H4 (cell line): ENCODE results near the gene SGMS2. TPM values are rescaled to one million over a fixed set of nuclear protein-coding genes. Genes with fewer than 3 reads are reported as not detected.
"Not testable (repeated sequence)": the region's sequence is repeated elsewhere in the genome, so short reads cannot be mapped to it uniquely, and the experiment has no call there.

Experiments used
- DNase-seq: peaks from one replicate; pipeline ENCODE4 v3.0.0-alpha.2; 2015; ENCODE audit warnings: low spot score
- total RNA-seq: library from RNA; depleted of rRNA; stranded (reverse); fragments of >200 nt; shearing (Covaris generic); gene quantifications from 2 replicates; pipeline ENCODE4 v1.2.3, GENCODE V29; 2014

The SGMS2 gene
- total RNA-seq, 1 experiment from 2014 or later = 26.8 TPM

- no peak for DNase-seq
Observed at GRCh38 chr4:107908377-107908776, 83.6 kb downstream of the SGMS2 start.

GRCh38 chr4:107913283-107913899 lies 88.7 kb downstream of the SGMS2 start:
- DNase-seq = peak; percentile 68

GRCh38 chr4:107915220-107915619 lies 90.5 kb downstream of the SGMS2 start:
- DNase-seq = no peak

DNA sequence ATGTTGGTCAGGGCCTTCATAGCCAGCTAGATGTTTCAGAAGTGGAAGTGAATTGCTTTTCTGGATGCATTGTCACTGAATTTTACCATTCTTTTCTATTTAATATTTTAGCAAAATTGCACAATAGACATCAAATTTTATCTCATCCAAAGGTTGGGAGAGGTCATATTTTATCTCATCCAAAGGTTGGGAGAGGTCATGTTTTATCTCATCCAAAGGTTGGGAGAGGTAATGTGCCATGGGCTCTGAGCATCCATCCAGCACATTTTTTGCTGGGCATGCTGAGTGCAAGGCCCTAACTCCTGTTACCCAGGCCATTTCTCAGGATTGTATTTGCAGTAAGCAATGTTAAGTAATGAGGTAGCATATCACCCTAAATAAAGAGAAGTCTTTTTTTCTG lies 91.9 kb downstream of the SGMS2 start:
- DNase-seq = no peak

- DNase-seq = no peak
Observed at GRCh38 chr4:107917500-107917899, 92.8 kb downstream of the SGMS2 start.

DNA sequence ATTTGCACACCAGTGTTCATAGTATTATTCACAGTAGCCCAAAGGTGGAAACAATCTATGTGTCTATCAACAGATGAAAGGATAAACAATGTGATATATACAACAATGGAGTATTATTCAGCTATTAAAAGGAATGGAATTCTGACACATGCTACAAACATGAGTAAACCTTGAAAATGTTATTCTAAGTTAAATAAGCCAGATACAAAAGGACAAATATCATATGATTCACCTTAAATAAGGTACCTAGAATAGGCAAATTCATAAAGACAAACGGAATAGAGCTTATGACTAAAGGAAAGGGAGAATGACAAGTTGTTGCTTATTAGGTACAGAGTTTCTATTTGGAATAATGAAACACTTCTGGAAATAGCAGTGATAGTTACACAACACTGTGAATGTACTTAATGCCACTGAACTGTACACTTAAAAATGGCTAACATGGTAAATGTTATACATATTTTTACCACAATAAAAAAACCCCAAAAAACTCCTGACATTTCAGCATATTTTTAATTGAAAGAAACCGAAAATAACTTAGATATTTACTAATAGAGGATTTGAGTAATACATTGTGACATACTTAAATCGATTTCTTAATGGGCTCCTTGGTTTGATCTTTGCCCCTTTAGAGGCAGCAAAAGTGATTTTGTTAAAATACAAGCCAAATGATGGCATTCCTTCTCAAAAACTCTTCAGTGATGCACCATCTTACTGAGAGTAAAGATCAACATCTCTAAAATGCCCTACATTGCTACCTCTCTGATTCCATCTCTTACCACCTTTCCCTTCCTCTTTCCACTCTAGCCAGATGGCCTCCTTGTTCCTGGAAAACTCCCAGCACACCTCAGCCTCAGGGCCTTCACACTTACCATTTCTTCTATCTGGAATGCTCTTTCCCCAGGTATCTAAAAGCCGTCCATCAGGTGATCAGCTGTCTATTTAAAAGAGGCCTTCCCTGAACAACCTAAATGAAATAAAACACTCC lies 98.0 kb downstream of the SGMS2 start:
- DNase-seq = no peak

DNA sequence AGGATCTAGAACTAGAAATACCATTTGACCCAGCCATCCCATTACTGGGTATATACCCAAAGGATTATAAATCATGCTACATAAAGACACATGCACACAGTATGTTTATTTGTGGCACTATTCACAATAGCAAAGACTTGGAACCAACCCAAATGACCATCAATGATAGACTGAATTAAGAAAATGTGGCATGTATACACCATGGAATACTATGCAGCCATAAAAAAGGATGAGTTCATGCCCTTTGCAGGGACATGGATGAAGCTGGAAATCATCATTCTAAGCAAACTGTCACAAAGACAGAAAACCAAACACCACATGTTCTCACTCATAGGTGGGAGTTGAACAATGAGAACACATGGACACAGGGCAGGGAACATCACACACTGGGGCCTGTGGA lies 101.0 kb downstream of the SGMS2 start:
- DNase-seq = not testable (repeated sequence)

GRCh38 chr4:107926875-107927274 lies 102.1 kb downstream of the SGMS2 start:
- DNase-seq = not testable (repeated sequence)

GRCh38 chr4:107930821-107931774 lies 106.4 kb downstream of the SGMS2 start, which contains the start of gene CYP2U1:
CYP2U1 (plus strand) TSS chr4:107931549; CDS start chr4:107931644, 95 bp downstream.
- peak; percentile 67 for DNase-seq

GRCh38 chr4:107931775-107932321 lies 107.1 kb downstream of the SGMS2 start:
- no peak for DNase-seq

DNA sequence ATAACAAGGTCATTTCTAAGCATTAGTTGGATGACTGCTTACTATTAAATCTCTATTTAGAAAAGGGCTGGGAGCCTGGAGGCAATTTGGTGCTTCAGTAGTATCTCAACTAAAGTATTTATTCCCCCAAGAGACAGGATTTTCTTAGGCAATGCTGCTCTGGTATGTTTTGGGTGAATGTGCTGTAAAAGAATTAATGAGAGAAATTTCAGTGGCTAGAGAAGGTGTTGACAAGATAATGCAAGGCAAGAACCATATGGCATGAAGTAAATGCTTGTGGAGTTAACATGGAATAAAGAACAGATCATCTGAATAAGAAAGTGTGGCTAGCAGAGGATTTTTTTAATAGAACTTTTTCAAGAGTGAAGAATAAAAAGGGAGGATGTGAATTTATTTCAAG lies 110.5 kb downstream of the SGMS2 start:
- DNase-seq = no peak

GRCh38 chr4:107937040-107937439 lies 112.3 kb downstream of the SGMS2 start:
- DNase-seq = no peak

GRCh38 chr4:107939307-107939706 lies 114.6 kb downstream of the SGMS2 start:
- no peak for DNase-seq

- no peak for DNase-seq
Observed at GRCh38 chr4:107945809-107946208, 121.1 kb downstream of the SGMS2 start.

DNA sequence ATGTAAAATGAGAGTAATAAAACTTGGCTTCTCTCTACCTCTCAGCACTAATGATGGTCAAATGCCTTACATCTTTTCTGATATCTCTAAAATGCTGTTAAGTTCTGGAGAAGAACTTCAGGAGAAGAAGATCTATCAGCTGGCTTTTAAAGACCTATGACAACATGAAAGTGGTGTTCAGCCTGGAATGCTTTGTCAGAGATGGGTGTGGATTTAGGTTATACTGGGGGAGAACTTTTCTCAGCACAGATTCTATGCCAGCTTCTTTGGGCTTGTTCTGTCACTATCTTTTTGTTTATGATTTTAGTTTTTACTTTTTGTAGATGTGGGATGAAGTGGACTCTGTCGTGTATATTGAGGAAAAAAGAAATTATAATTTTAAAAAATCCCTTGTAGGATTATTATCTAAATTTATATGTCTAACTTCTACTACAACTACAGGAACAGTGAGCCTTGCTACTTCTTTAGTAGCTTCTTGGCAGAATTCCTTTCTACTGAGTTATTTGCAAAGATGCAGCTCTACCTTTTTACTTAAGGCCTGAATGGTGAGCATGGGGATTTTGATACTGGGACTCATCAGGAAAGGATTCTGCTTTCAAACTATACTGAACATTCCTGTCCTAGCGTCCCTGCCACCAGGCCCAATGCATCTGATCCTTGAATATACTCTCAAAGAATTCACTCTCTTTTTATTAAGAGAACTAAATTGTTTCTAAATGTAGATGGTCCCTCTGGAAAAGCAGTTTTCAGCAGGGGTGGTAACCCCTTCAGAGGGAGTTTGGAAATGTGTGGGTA lies 126.2 kb downstream of the SGMS2 start:
- DNase-seq = no peak

GRCh38 chr4:107951551-107951950 lies 126.8 kb downstream of the SGMS2 start:
- DNase-seq = no peak

- no peak for DNase-seq
Observed at GRCh38 chr4:107956011-107956410, 131.3 kb downstream of the SGMS2 start.
